ENCODE data around the gene PPA1. TPM values are rescaled to one million over a fixed set of nuclear protein-coding genes. Genes with fewer than 3 reads are reported as not detected.

The PPA1 gene
- total RNA-seq, 2 donors from 2014 or later: 137 to 168 TPM

Other genes with a start within 250 kb of the PPA1 start
- 10 to 100 TPM; 10.4 to 11.8 TPM for gene MACROH2A2, start 180.6 kb downstream of the PPA1 start, total RNA-seq
- 10 to 100 TPM; 21.8 to 32.4 TPM for gene AIFM2, start 100.6 kb downstream of the PPA1 start, total RNA-seq
- 10 to 100 TPM; 12.5 to 20.0 TPM for gene TYSND1, start 86.7 kb downstream of the PPA1 start, total RNA-seq
- gene SAR1A, start 62.9 kb downstream of the PPA1 start, total RNA-seq: 10 to 100 TPM; 81.4 to 92.6 TPM
- under 1 TPM; 0.03 to 0.15 TPM for gene NPFFR1, start 50.6 kb upstream of the PPA1 start, total RNA-seq
- 1 to 10 TPM; 5.0 to 5.6 TPM for gene LRRC20, start 149.2 kb upstream of the PPA1 start, total RNA-seq
- 100 to 1,000 TPM in 1 of 2 donors, 10 to 100 TPM in 1; 72.2 to 112 TPM for gene EIF4EBP2, start 170.7 kb upstream of the PPA1 start, total RNA-seq
- gene NODAL, start 208.3 kb upstream of the PPA1 start, total RNA-seq: not detected
- 1 to 10 TPM; 1.3 to 3.9 TPM for gene PALD1, start 245.3 kb upstream of the PPA1 start, total RNA-seq